Stimulated activated CD8-positive, alpha-beta memory T cell treated with anti-CD3 and anti-CD28 coated beads, Interleukin-4, amount 100 ng/mL, for 24 hours (primary cell): ENCODE data around the gene ENOX1.
"Not testable (repeated sequence)": the region's sequence is repeated elsewhere in the genome, so short reads cannot be mapped to it uniquely, and the experiment has no call there.

ENCODE experiments used
- DNase-seq: peaks from one replicate; pipeline ENCODE4 v3.0.0-alpha.2; 2020; ENCODE audit warnings: low read depth

ENOX1 gene

DNA sequence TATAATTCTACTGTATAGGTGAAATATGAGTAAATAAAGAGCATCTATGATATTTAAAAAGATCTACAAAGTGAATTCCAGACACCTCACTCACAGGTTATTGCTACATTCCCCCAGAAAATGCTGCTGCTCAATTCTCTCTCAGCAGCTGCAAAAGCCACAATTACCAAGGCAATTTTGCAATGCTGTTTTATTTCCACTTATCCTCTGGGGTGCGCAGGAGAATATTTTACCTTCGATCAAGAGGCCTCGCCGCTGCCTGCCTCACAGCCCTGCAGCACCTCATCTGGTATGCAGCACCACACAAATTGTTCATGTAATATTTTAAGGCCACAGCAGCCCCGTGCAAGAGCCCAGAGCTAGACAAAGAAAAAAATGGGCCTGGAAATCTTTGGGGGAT lies 430.2 kb downstream of the ENOX1 start:
- DNase-seq, result no peak

DNA sequence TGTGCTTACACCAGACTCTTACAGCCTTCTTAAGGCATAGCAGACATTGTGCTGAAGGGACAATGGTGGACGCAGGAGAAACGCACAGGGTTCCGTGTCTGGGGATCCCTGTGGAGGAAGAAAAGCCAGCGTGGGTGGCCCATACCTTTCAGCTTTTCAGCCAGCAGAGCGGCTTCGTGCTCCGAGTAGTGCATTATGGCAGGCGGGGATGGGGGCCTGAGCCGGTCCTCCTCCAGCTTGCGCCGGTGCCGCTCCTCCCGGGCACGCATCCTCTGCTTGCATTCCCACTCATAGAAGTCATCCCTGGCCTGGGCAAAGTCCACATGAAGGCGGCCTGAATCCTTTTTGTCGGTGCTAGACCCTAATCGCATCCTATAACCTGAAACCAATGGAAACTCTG lies 431.0 kb downstream of the ENOX1 start:
- no peak for DNase-seq

DNA sequence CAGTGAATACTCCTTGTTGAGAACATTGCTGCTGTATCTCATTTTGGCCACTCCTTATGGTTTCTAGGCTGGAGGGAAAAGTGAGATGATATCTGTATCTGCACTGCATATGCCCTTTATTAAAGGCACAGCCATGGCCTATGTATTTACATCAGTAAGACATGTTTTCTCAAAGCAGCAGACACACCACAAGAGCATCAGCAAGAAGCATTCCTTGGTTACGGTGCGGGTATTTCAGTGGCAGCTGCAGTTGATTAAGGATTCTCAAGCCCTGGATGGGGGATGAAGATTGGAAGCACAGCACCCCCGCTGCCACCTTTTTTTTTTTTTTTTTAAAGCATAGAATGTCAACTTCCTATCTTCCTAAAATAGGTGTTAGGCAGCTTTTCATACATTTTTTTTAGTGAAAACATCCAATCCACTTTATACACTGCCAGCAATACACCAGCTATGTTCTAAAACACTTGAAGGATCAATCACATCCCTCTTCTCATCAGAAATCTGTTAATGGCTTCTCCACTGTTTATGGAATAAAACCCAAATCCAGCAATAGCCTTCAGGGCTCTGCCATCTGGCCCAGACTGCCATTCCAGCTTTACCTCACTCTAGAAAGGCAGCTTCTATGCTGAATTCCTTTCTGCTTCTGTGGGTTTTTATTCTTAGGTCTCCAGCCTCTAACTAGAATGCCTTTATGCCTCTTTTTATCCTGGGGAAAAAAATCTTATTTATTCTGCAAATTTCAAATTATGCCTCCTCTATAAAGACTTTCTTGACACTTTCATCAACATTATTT lies 432.4 kb downstream of the ENOX1 start:
- no peak for DNase-seq

DNA sequence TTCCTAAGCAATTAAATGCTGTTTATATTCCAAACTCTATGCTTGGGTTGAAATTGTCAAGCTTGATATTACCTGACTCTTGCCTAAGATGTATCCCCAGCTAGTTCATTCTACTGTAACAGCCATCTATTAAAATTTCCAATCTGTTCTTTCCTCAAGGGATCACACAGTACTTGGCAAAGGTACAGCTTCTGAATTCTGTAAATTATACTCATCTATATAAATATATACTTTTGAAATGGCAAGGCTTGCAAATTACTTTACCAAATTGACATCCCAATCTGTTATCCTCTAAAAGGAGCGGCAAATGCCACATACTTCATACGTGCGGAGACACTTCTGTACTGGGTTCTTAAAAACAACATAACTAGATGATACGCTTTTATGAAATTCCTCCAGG lies 433.1 kb downstream of the ENOX1 start:
- no peak for DNase-seq

DNA sequence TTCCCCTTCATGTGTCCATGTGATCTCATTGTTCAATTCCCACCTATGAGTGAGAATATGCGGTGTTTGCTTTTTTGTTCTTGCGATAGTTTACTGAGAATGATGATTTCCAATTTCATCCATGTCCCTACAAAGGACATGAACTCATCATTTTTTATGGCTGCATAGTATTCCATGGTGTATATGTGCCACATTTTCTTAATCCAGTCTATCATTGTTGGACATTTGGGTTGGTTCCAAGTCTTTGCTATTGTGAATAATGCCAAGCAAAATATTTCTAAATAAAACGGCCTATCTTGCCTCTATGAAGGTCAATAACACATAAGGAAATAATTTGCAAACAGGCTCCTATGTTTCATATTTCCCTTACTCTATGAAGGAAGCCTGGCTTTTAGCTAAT lies 435.2 kb downstream of the ENOX1 start:
- DNase-seq, result not testable (repeated sequence)

DNA sequence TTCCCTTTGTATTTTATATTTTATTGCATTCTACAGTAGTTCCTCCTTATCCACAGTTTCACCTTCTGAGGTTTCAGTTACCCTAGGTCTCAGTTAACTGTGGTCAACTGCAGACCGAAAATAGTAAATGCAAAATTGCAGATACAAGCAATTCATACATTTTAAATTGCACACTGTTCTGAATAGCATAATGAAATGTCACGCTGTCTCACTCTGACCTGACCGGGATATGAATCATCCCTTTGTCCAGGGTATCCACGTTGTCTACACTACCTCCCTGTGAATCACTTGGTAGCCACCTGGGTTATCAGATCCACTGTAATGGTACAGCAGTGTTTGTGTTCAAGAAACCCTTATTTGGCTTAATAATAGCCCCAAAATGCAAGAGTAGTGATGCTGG lies 438.4 kb downstream of the ENOX1 start:
- no peak for DNase-seq

DNA sequence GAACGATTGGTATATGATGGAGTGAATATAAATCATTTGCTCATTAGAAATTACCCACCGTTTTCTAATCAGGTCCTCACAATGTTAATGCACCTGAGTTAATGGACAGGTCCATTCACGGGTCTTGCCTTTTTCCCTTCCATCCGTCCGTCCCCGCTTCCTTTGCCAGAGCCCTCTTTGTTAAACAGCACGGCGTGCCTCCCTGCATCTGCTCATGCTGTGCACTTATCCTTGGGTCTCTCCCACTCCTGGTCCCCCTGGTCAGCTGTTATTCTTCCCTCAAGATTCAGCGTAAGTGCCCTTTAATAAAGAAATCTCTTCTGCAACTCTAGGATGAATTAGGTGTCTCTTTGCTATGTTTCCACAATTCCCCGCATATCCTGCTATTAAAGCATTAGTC lies 438.9 kb downstream of the ENOX1 start:
- DNase-seq, result no peak

DNA sequence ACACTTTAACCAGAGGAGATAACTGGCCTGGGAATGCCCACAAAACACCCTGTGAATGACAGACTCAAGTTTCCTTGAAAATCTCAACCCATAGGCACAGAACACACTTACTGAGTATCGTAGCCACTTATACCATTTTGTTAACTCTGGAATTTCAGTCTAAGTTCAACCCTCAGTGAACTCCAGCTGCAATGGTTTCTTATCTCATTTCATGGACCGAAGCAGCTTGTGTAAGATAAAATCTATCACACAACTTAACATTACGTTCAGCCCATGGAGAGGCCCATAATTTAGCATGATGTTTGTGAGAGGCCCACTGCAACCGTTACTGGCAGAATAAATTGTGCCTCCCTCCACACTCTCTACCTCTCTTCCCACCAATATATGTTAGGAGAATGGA lies 440.3 kb downstream of the ENOX1 start:
- DNase-seq, result no peak

DNA sequence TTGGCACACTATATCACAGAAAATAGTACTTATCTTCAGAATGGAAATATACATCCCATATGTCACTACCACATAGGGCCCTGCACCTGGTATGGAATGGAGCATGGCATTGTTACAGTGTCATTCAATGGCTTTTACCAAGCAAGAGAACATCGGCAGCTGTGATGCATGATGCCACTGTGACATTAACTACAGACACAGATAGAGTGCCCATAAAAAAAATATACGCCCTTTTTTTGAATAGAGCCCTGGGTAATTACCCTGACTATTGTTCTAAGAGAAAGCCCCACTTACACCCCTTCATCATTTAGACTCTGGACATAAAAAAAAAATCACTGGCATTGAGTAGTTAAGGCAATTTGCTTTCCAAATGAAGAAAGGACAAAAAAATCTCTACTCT lies 443.1 kb downstream of the ENOX1 start:
- no peak for DNase-seq

DNA sequence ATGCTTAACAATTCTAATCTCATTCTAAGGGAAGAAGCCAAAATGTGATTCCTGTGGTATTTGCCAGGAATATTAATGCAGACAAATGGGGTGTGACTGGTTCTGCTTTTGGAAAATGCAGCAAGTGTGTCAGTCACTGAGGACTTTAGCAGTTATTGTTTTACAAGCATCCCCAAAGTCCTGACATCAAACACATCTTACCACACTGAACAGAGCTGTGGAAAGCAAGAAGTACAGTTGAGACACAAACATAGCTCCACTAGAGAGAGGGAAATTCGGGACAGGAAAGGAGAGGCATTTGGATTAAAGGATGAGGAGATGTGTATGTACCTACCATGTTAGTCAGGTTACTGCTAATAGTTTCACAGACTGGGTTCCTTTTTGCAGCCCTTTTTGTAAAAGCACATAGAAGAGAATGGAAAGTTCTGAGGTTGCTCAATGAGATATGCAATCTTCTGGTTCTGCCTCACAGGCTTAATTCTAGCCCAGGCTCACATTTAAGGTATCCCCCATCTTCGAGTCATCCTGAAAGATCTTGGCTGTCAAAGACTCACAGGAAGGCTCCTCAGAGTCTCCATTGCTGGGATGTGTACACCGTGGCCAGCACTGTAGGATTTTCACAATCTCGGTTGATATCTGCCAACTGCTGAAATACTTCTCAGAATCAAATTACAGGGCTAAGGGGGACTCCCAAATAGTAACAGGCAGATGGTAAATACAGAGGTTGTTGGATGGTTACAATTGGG lies 446.8 kb downstream of the ENOX1 start:
- no peak for DNase-seq

DNA sequence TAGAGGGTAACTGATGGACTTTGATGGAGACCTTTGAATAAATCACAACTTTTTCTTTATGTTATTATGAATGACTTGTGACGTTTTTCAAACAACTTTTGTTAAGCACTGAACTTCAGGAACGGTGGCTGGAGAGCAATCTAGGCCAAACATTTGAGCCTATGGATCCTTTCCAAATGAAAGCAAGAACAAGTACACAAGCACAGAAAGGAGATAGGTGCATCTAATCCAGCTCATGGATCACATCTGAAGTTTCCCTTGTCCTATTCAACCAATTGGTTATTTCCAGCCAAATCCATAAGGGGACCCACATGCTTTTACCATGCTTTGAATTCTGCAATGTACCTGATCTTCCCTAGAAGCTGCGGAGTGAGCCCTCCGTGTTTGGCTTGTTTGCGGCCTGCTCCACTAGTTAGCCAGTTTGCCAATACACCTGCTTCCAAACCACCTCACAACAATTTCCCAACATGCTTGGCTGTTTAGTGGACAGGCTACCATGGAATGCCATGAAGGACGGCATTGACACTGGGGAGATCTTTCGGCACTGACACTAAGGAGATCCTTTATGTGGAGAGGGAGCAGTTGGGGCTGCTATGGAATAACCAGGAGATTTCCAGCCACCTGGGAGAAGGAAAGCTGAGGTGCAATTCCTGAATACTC lies 447.5 kb downstream of the ENOX1 start:
- no peak for DNase-seq

DNA sequence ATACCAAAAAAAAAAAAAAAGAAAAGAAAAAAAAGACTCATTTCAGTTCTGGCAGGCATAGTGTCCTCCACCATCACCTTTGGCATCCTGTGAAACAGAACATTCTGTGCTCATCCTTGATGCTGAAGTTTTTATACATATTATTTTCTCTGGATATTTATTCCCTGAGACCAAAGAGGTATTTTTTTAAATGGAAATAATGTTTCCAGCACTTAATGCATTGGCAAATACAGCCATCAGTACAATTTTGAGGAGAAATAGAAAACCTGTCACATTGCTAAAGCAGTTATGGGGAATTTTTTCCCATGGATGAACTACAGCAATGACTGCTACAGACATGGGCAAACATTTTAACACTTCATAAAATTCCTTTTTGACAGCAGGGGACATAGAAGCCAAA lies 451.0 kb downstream of the ENOX1 start:
- no peak for DNase-seq

DNA sequence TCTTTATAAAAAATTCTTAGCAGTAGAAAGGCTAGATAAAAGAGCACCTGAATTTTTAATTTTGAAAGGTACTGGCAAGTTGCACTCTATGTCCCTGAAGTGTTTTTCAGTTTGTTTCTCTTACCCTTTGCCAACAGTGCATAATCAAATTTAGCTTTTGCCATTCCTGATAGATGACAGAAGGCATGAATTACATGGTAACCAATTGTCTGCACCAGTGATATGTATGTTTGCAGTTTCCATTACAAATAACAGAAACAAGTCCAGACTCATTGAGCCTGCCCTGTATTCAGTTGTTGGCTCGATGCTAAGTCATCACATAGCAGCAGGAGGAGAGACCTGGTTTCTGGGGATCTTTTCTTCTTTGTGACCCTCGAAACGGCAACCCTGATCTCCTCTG lies 453.6 kb downstream of the ENOX1 start:
- DNase-seq, result no peak

DNA sequence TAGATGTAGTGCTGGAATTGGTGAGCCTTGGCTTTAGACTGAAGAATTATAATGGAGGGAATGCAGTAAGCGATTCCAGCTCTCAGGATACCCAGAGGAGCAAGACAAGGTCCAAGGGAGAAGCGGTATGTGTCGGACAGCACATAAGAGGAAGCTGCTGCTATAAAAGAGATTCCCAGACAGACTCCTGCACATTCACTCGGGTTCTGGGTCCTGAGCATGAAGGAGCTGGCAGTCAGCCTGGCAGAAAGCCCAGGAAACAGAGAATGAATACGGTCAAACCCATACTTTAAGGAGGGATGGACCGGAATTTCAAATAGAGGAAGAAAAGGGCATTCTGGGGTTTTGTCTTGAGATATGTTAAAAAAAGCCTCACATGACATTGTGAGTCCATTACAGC lies 455.1 kb downstream of the ENOX1 start:
- no peak for DNase-seq

DNA sequence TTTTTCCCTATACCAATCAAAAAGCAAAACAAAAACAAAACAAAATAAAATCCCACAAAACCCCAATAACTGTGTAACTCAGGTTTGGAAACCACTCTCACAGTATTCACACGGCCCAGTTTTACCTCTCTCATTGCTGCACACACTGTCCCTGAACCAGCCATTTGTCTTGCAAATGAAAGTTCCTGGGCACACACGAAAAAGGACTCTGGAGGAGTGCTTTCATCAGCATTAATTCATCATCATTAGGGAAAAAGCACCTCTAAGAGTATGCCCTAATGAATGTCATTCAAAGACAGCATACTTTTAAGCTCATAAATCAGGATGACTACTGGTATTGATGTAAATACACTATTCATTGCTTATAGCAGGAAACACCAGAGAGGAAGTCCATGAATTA lies 457.1 kb downstream of the ENOX1 start:
- no peak for DNase-seq

DNA sequence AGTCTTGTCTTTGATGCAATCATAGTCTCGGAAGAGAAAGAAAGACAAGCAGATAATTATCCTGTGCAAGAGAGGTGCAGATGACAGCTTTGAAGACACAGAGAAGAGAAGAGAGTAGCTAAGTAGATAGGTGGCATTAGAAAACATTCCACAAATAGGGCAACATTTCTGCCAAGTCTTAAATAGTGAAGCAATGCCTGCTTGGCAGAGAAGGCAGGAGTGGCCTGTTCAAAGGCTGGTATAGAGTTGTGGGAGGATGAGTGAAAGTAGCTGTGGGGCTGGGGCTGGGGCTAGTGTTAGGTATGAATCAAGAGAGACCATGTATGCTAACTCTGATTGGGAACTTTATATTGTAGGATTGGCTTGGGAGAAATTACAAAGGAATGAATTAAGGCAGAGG lies 457.9 kb downstream of the ENOX1 start:
- DNase-seq, result no peak

DNA sequence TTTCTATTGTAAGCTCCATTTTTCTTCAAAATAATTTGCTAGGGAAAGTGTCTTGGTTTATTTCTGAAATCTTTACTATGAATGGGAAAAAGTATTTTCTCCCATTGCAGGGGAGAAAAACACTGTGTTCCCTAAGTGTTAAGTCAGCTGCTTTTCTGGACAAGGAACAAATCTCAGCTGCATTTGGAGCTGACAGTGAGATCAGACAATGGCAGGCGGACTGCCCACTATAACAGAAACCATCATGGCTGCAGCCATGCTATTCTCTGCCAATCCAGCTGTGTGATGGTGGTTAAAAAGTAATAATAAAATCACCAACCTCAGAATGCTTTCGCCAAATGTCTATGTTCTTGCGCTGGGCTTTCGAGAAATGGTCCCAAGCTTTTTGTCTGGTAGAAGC lies 460.7 kb downstream of the ENOX1 start:
- no peak for DNase-seq

DNA sequence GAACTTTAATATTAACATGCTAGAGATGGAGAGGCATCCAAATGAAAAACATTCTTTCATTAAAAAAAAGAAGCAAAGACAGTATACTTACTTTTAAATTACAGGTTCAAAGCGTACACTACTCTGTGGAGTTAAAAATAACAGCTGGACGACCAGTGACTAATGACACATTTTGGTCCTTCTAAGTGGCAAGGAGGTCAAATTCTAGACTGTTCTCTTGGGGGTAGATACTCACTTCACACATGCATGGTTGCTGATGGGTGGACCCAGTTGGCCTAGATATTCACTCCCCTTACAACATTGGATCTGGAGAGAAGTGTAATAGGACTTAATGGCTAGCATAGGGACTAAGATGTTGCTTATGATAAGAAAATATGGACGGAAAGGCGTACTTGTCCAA lies 461.1 kb downstream of the ENOX1 start:
- no peak for DNase-seq

DNA sequence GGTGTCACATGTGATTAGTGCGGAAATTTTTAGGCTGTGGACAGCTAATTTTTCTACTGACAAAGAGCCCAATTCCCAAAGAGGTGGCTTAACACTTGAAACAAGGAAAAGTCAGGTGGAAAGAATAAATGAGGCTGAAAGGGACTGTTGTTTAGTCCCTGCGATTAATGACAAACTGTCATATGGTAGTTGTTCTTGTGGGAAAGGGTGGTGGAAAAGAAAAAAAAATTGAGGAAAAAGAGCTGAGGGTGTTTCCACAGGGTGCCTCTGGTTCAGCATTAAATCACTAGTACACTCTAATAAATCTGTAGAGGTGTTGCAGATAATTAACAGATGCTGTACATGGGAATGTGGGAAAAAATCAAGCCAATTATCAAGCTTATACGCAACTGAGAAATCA lies 462.6 kb downstream of the ENOX1 start:
- DNase-seq, result no peak

DNA sequence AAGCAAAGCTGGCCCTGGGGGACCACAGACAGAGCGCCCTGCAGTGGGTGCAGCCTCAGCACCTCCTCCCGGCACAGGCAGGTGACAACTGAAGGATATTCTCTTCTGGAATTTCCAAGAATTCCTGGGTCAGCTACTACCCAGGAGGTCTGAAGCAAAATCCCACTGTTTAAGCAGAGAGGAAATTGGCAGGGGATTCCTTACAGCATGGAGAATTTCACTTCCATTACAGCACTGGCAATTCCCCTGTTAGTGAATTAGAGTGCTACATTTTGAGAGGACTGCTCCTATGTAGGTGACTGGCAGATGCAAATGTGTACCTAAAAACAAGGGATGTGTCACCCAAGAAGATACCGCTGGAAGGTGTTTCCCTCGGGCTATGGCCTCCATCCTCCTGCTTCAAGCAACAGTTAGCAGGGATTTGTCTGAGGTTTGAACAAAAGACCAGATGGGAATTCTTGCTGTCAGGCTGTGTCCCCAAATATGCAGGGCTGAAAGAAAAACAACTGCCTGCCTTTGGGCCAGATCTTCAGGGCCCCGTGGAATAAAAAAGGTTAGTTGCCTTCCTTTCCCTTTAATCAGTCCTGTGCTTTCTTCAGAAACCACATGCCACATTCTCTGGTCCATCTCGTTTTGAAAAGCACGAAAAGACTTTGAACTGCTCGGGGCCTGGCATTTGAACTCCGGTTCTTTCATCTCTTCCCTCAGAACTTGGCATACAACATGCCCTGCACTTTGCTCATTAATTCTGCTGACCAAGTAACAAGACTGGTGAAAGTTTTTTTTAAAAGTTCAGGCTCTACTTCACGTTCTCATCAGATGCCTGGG lies 466.9 kb downstream of the ENOX1 start:
- no peak for DNase-seq

DNA sequence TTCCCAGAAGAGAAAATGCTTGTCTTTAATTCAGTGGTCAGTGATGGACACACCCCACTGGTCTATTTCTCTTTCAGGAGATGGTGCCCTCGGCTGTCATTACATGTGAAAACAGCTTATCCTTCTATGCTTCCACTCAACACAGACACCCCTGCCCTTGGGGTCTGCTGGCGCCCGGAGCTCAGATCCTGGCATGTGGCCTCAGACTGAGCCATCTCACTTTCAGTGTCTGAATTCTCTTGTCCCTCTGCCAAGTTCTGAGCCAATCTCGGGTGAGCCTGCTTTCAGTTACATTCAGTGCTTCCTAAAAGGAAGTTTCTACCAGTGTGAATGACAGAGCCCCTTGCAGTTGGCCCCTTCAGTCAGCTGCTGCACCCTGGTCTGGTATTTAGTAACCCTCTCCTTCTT lies 469.8 kb downstream of the ENOX1 start:
- no peak for DNase-seq

DNA sequence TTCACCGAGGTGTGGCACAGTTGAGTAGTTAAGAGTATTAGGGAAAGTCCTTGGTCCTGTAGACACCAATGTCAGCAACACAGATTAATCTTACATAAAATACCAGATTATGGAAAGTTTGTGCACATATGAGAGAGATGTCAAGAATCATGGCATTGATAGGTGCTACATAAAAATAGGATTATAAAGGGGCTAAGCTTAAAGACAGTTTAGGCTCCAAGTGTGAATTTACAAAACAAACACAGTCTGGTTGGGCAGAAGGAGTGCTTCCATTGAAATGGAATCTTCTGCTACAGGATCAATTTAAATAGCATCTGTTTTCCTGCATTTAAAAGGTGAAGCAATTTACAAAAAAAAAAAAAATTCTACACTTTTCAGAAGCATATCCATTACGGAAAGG lies 470.5 kb downstream of the ENOX1 start:
- no peak for DNase-seq
